ENCODE measurements around the gene SORBS2. TPM values are rescaled to one million over a fixed set of nuclear protein-coding genes. Genes with fewer than 3 reads are reported as not detected.

SORBS2 gene
- total and polyA plus RNA-seq, 4 donors, result 11.2 to 70.4 (median 26.4) TPM

- 67 to 74% methylated on average over 13 of the region's 13 CpGs for WGBS, 2 donors
- H3K9ac ChIP-seq (ENCODE audit: insufficient read depth in 1 of 2, low read length in 2 of 2), result no peak overlapping the region
- ATAC-seq (ENCODE audit: insufficient read depth, low FRiP score) (no peak), DNase-seq (peak in 2 of 3 donors; percentile 20 to 41)
- peak overlapping the region; percentile 33 to 90 for H3K27ac ChIP-seq (ENCODE audit: low read depth in 1 of 2, low read length in 1 of 2)
- no peak for TF ChIP-seq CTCF (IDR thresholded peaks at IDR 0.05; ENCODE audit: control extremely low read depth, extremely low read depth)
- no peaks in the 10 kb centered on the region for H3K36me3 ChIP-seq (ENCODE audit: control insufficient read depth in 4 of 4, insufficient read depth in 4 of 4, low read length in 4 of 4)
- no peaks in the 10 kb centered on the region for H3K27me3 ChIP-seq (ENCODE audit: control insufficient read depth in 3 of 3, insufficient read depth in 3 of 3, low read length in 2 of 3)
- H3K9me3 ChIP-seq (ENCODE audit: control insufficient read depth in 4 of 4, insufficient read depth in 3 of 4, low read length in 3 of 4), result peaks cover 0 to 2% (median 0%) of the 10 kb centered on the region in 4 donors
- peaks cover 2 to 19% (median 4%) of the 10 kb centered on the region in 5 donors for H3K4me1 ChIP-seq (ENCODE audit: control insufficient read depth in 5 of 5, insufficient read depth in 5 of 5, low read length in 5 of 5)
- no peak overlapping the region for H3K4me3 ChIP-seq
Observed at GRCh38 chr4:185847352-185848097, 35.5 kb upstream of the SORBS2 start.

- Histone ChIP-seq H3K9me3 (ENCODE audit: control insufficient read depth in 4 of 4, insufficient read depth in 3 of 4, low read length in 3 of 4) (peaks cover 0 to 2% (median 0%) of the 10 kb centered on the region in 4 donors), H3K36me3 (ENCODE audit: control insufficient read depth in 4 of 4, insufficient read depth in 4 of 4, low read length in 4 of 4) (no peaks in the 10 kb centered on the region), H3K4me1 (ENCODE audit: control insufficient read depth in 5 of 5, insufficient read depth in 5 of 5, low read length in 5 of 5) (peaks cover 2 to 19% (median 4%) of the 10 kb centered on the region in 5 donors), H3K9ac (ENCODE audit: insufficient read depth in 1 of 2, low read length in 2 of 2) (no peak overlapping the region), H3K27me3 (ENCODE audit: control insufficient read depth in 3 of 3, insufficient read depth in 3 of 3, low read length in 2 of 3) (no peaks in the 10 kb centered on the region), H3K27ac (ENCODE audit: low read depth in 1 of 2, low read length in 1 of 2) (peak overlapping the region in 1 of 2 donors; percentile 80), H3K4me3 (no peak overlapping the region)
- DNase-seq (no peak), ATAC-seq (ENCODE audit: insufficient read depth, low FRiP score) (no peak)
- no peak for TF ChIP-seq CTCF (IDR thresholded peaks at IDR 0.05; ENCODE audit: control extremely low read depth, extremely low read depth)
- WGBS, 2 donors, result 94 to 97% methylated on average over 5 of the region's 5 CpGs
Observed at GRCh38 chr4:185846505-185847150, 34.6 kb upstream of the SORBS2 start.

DNA sequence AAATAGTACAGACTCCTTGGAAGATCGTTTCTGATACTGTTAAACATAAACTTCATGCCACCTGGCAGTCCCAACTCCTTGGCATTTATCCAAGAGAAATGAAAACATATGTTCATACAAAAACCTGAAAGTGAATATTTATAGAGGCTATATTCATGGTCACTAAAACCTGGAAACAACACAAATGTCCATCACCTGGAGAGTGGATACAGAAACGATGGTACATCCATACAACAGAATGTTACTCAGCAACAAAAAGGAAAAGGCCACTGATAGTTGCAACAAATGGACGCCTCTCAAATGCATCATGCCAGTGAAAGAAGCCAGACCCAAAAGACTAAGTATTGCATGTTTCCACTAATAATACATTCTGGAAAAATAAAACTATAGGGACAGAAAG is 34.0 kb upstream of the SORBS2 start:
- Histone ChIP-seq H3K9ac (ENCODE audit: insufficient read depth in 1 of 2, low read length in 2 of 2) (no peak overlapping the region), H3K4me1 (ENCODE audit: control insufficient read depth in 5 of 5, insufficient read depth in 5 of 5, low read length in 5 of 5) (peaks cover 3 to 19% (median 4%) of the 10 kb centered on the region in 5 donors), H3K27ac (ENCODE audit: low read depth in 1 of 2, low read length in 1 of 2) (peak overlapping the region in 1 of 2 donors; percentile 80), H3K36me3 (ENCODE audit: control insufficient read depth in 4 of 4, insufficient read depth in 4 of 4, low read length in 4 of 4) (no peaks in the 10 kb centered on the region), H3K4me3 (no peak overlapping the region), H3K9me3 (ENCODE audit: control insufficient read depth in 4 of 4, insufficient read depth in 3 of 4, low read length in 3 of 4) (peaks cover 0 to 2% (median 0%) of the 10 kb centered on the region in 4 donors), H3K27me3 (ENCODE audit: control insufficient read depth in 3 of 3, insufficient read depth in 3 of 3, low read length in 2 of 3) (no peaks in the 10 kb centered on the region)
- no peak for ATAC-seq (ENCODE audit: insufficient read depth, low FRiP score)
- TF ChIP-seq CTCF (IDR thresholded peaks at IDR 0.05; ENCODE audit: control extremely low read depth, extremely low read depth), result no peak
- DNase-seq, result no peak
- WGBS, 2 donors, result 83 to 91% methylated on average over 3 of the region's 3 CpGs
